ENCODE data around the gene PTPRU. TPM values are rescaled to one million over a fixed set of nuclear protein-coding genes. Genes with fewer than 3 reads are reported as not detected.

PTPRU gene
- total RNA-seq, 1 experiment from 2014 or later, result 14.1 TPM

DNA sequence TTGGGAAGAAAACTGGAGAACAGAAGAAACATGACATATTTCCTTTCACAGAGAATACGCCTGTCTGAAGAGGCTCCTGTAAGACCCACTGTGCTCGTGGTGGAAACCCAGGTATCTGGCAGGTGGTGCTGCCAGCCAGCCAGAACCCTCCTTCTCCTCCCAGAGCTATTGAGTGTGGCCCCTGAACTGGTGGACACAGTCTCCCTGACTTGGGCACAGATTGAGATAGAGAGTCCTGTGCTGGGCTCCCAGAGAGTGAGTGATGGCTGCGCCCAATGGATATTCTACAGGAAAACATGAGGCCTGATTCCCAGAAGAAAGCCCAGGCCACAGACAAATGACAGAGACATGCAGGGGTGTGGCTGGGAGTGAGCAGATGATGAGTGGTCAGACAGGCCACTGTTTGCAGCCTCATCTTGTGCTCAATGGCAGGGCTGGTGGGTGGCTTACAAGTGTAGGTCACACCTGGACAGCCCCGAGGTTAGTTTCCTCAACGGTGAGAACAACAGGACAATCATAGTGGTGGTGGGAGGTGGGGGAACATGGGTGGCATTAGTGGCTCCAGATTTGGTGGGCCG lies 127.9 kb downstream of the PTPRU start:
- no peak for DNase-seq (ENCODE audit: low read depth)

DNA sequence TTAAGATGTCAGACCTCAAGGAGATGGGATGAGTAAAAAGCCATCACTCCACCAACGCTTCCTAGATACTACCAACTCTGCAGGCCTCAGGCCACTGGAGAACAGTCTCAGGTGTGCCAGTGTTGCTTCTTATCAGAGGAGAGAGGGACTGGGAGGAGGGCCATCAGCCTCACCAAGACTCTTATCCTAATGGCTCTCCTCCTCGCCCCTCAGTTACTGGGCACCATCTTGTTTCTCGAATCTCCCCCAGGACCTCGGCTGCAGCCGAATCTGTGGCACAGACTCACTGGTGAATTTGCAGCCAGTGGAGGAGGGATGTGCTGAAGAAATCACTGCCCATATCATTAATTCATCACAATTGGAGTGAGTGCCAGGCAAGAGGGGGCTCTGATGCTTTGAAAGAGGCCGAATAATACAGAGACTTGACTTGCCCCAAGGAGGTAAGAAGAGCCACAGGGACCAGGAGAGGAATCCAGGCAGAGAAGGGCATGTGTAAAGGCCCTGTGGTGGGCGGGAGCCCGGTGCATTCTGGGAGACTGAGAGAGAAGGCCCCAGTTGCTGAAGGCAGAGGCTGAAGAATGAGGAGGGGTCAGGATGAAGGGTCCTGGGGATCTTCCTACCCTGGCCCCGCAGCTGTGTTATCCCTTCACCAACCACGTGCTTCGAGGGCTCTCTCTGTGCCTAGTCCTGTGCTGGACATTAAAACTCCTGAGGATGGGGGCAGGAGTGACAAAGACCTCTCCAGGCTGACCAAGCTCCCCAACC lies 129.8 kb downstream of the PTPRU start:
- DNase-seq (ENCODE audit: low read depth), result no peak

DNA sequence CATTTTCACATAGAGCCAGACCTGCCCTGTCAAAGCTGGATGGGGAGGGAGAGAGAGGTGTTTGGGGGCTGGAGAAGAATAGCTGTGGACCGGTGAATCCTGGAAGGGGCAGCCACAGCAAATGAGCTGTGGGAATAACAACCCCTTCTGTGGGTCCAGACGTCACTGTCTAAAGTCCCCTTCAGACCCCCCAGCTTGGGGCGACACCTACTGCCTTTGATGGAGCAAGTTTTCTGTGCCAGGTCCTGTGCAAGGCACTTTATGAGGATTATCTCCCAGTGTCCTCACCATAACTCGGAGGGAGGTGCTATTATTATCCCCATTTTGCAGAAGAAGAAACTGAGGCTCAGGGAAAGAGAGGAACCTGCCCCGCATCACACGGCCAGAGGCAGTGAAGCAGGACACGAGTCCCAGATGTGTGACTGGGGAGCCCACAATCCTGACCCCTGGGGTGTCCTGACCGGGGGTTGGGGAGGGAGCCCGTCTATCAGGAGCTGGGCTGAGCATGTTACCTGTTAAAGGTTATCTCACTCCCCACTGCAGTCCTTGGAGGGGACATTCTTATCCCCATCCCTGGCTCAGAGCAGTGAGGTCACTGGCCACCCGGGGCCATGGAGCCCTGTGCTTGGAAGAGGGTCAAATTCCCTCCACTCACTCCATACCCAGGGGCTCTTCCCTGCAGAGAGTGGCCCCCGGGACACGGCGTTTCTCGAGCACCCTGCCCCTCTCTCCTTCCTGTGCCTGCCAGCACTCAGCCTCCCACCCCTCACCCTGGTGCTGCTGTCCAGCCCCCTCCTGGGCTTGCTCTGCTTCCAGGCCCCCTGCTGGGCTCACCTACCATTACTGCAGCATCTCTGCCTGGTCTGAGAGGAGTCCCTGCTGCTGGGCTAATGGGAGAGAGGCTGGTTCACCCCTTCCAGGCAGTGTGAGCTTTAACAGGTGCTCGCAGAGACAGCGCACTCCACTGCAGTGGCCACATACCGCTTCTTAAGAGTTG lies 132.9 kb downstream of the PTPRU start:
- no peak for DNase-seq (ENCODE audit: low read depth)

DNA sequence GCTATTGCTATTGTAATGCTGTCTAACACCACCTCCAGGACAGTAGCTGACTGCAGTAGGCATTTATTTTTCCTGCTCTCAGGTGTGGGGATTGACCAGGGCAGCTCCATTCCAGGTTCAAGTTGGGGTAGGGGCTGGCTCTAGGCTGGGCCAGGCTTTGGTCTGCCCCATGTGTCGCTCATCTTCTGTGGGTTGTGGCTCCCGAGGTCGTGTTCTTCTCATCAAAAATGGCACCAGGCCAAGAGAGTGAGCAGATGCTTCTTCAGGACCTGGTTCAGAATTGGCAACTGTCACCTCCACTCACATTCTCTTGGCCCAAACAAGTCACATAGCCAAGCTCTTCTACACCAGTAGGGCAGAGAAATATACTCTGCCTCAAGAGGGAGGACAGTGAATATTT lies 133.7 kb downstream of the PTPRU start:
- DNase-seq (ENCODE audit: low read depth), result no peak

DNA sequence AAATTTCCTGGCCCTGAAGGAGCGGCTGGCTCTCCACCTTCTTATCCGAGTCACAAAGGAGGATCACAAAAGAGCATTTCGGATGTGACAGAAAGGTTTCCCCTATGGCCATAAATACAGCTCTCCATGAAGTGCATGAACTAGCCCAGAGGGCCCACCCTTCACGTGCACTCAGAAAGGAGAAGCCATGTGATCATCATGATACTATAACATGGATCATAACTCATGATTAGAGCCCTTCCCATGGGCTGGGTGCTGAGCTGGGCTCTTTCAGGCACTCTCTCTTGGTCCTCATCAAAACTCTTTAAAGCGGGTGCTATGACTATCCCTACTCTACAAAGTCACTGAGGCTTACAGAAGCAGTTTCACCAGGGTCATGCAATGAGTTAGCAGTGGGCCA lies 135.0 kb downstream of the PTPRU start:
- no peak for DNase-seq (ENCODE audit: low read depth)

DNA sequence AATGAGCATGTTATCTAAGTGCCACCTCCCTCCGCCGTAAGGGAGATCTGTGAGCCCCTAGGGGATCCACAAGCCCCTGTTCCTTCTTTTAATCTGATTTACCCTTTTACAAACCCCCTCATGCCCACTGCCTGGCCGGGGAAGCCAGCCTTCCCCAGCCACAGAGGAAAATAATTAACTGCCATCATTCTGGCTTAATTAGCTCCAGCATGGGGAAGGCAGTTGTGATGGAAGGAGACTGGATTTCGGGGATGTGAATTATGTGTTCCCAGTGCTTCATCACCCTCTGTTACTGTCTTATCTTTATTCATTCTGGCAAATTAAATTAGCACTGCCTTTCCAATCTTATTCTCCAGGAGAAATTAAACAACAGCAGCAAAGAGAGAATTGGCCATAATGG lies 135.8 kb downstream of the PTPRU start:
- DNase-seq (ENCODE audit: low read depth), result no peak

Other genes starting within 250 kb of the PTPRU start
- 4.3 and 5.2 TPM in 2 replicates for gene TMEM200B, start 112.6 kb upstream of the PTPRU start, total RNA-seq (2014; rRNA removed; shearing (Covaris generic))
- gene SRSF4, start 54.6 kb upstream of the PTPRU start, total RNA-seq (2014; rRNA removed; shearing (Covaris generic)), result 43.5 and 48.1 TPM in 2 replicates
- 32.7 and 34.0 TPM in 2 replicates for gene MECR, start 5.6 kb upstream of the PTPRU start, total RNA-seq (2014; rRNA removed; shearing (Covaris generic))